Activated gamma-delta T cell treated with anti-CD3 and anti-CD28 coated beads, Interleukin-2, amount 50 U/mL, for 16 hours (primary cell): ENCODE results near the gene HOXC13.

Experiments used
- DNase-seq: peaks from one replicate; pipeline ENCODE4 v3.0.0-alpha.2; 2020; ENCODE audit warnings: low read depth

Gene HOXC13

DNA sequence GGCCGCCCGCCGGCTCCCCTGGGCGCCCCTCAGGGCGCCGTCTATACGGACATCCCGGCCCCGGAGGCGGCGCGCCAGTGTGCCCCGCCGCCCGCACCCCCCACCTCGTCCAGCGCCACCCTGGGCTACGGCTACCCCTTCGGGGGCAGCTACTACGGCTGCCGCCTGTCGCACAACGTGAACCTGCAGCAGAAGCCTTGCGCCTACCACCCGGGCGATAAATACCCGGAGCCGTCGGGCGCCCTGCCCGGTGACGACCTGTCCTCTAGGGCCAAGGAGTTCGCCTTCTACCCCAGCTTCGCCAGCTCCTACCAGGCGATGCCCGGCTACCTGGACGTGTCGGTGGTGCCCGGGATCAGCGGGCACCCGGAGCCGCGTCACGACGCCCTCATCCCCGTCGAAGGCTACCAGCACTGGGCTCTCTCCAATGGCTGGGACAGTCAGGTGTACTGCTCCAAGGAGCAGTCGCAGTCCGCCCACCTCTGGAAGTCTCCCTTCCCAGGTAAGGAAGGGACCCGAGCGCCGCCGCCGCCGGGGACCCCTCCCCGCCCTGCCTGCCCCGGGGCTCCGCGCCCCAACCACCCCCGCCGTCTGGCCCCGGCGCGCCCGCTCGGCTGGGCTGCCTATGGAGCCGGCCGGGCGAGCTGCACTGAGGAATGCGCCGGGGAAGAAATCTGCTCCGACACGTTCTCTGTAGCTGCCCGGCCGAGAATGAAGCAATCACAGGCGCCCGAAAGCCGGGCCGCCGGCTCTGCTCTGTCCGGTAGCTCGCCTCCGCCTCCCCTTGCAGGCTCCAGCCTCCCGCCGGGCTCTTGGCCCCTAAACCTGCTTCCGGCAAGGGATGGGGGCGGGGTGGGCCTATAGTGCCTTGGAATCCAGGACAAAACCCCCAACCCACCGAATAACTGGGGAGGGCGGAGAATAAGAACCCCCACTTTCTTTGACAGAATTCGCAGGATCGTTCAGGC, 794 bp downstream of the HOXC13 start:
- DNase-seq, result no peak

- no peak for DNase-seq
These were observed 1.9 kb downstream of the HOXC13 start for GRCh38 chr12:53940443-53941014.

GRCh38 chr12:53941187-53941586, 2.6 kb downstream of the HOXC13 start:
- no peak for DNase-seq

DNA sequence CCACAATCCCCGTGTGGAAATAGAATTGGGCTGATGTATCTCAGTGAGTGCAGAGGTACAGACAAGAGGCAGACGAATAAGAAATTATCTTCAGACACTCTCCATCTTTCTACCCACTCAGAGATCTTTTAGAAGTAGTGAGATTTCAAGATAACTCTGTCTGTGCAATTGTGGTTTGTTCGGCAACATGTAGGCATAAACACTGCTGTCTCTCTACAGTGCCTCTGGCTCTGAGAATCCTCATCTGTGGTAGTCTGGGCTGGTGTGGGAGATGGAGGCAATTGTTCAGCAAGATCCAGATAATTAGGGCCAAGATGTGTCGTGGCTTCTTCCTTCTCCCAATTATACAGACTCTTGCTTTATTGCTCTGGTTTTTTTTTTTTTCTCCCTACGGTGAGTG, 3.1 kb downstream of the HOXC13 start:
- no peak for DNase-seq

- no peak for DNase-seq
These were observed 3.9 kb downstream of the HOXC13 start for GRCh38 chr12:53942467-53942997.

GRCh38 chr12:53944209-53944608, 5.6 kb downstream of the HOXC13 start:
- no peak for DNase-seq

DNA sequence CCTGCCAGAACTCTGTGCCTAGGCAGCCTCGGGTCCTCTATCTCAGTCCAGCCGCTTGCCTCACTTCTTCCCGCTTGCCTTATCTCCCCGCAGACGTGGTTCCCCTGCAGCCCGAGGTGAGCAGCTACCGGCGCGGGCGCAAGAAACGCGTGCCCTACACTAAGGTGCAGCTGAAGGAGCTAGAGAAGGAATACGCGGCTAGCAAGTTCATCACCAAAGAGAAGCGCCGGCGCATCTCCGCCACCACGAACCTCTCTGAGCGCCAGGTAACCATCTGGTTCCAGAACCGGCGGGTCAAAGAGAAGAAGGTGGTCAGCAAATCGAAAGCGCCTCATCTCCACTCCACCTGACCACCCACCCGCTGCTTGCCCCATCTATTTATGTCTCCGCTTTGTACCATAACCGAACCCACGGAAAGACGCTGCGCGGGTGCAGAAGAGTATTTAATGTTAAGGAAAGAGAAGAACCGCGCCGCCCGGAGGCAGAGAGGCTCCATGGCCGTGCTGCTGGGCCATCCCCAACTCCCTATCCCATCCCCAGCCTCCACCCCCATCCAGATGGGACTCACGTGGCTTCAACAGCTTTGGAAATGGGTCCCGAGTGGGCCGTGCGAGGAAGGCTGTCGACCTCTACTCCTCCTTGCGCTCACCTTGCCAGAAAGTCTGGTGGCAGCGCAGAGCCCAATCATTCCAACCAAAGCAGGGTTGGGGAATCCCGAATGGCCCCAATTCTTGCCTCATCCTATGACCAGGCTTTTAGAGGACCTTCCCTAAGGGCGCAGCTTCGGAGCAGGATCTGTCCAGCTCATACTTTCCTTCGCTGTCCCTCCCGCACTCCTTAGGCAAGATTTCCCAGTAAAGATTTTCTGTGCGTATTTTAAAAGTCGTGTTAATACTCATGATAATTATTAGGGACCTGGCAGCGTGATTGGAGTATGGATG, 6.5 kb downstream of the HOXC13 start:
- DNase-seq, result no peak

- DNase-seq, result no peak
These were observed 9.1 kb downstream of the HOXC13 start for GRCh38 chr12:53947743-53948142.

DNA sequence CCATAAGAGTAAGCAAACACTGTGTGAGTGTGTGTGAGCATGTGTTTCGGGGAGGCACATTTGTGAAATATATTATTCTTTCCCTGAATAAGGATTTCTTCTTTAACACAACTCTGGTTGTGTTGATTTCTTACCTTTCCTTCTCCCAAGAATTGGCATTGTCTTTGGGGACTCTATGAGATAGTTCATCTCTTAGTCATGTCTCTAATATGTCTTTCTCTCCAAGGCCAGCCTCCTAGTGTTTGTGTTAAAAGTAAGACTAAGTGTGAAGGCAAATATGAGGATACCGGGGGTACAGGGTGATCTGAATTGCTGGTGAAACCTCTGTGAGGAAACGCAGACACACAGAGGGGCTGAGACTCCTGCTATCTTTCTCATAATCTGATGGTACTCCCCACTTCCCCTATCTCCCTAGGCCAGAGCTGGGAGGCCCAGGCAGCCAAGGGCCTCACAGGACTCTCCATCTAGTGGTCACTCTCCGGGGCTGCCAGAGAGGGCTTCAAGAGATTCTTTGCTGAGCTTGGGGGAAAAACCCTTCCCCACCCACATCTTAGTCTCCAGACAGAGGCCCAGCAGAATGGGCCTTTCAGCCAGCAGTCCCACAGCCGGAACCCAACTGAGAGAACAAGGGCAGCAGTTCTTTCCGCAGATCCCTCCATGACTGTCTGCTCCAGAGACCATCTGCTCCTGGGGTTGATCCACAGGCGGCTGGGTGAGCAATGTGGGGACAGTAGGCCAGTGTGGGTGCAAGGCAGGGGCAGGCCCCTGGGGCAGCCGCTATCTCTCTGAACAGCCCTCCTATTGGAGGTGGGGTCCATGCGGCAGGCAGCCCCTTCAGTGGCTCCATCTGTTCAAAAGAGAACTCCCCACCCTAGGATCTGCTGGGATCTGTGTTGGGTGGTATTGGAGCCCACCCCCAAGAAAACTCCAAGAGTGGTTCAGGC, 10.3 kb downstream of the HOXC13 start:
- DNase-seq, result no peak

DNA sequence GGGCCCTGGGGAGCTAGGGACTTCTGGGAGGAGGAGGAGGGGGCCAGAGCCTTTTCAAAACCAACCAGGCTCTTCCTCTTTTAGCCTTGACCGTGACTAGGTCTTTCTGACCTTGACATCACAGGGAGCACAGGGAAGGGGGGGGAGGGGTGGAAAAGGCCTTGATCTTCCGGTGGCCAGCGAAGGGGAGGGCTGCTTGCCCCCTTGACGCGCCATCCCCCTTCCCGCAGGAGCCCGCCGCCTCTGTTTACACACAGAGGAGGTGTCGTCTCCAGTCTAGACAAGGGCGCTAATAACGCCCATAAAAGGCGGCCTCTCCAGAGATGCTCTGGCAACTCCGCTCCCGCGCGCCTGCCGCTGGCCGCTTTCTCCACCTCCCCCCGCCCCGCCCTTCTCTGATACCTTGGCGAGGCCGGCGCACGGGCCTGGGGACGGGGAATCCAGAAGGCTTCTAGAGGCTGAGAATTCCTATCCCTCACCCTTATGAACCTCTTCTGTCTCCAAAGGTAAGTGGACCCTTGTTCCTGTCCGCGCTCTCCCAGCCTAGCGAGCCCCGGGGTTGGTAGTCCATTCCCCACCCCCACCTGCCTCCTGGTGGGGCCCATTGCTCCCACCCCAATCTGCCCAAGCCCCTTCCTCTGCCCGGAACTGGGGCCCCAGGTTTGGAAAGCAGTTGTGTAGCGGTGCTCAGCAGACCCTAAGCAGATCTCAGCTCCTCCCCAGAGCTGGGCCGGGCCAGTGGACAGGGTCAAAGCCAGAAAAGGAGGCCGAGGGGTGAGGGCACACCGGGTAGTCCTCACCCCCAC, 11.2 kb downstream of the HOXC13 start:
- no peak for DNase-seq

- DNase-seq, result no peak
These were observed 11.8 kb downstream of the HOXC13 start for GRCh38 chr12:53950437-53950773.

DNA sequence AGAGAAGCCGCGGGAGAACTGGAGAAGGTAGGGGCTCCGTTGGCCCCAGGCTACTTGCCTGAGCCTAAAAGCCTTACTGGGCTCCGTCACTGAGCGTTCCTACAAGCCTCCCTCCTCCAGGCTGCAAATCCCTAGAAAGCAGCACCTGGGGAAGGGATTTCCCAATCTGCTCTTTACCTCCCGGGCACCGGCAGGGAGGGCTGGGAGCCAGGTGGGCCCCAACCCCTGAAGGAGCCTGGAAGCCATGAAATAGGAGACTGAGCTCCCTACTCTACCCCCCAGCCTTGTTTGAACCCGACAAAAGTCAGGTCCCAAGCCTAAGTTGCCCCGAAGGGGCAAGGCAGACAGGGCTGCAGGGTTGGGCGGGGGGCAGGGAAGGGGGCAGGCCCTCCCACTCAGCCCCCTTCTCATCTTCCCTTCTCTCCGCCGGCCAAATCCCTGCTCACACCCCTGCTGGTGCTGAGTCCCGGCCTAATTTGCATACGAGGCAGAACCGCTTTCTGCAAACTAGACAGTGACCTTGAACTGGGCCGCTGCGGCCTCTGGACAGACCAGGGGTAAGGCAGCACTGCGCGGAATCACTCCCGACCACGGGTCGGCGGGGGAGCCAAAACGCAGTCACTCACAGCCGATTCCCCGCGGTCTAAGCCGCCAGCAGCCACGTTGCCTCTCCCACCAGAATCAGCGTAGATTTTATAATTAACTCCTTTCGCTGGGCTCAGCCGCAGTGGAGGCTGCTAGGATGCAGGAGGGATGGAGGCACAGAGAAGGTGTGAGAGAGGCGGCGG, 12.4 kb downstream of the HOXC13 start:
- DNase-seq, result no peak

GRCh38 chr12:53951577-53952334, 13.1 kb downstream of the HOXC13 start:
- no peak for DNase-seq

GRCh38 chr12:53952335-53952694, 13.7 kb downstream of the HOXC13 start:
- no peak for DNase-seq

DNA sequence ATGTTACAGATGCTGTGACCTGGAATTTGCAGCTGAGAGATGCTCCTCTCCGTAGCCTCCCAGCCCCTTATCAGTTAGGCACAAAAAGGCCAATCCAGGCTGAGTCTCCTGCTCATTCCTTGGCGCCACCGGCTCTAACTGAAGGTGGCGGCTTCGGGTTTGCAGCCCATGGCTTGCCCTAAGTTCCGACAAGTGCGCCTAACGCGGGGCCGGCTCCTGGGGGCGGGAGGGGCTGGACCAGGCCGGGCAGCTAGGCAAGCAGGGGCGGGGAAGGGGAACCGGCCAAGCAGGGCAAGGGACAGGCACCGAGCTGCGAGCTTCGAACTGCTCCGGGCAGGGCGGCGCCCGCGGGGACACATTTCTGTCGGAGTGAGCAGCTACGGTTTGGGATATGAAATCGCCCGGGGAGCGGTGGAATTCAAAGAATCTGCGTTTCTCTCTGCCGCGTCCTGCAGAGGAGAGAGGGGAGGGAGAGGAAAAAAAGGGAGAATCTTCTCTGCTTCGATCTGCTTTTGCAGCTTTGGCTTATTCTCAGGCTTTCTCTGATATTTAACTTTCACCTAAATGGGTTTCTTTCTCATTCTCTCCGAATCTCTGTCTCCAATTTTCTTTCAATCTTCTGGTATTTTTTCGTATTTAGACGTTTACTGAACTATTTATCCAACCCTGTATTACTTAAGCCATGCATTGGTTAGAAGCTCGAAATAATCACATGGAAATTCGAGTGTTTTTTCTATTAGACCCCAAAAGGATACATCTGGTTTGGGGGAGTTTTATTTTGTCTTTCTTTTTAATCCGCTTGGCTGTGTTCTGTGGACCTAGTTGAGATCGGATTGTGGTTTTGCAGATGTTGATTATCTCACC, 14.5 kb downstream of the HOXC13 start:
- no peak for DNase-seq

DNA sequence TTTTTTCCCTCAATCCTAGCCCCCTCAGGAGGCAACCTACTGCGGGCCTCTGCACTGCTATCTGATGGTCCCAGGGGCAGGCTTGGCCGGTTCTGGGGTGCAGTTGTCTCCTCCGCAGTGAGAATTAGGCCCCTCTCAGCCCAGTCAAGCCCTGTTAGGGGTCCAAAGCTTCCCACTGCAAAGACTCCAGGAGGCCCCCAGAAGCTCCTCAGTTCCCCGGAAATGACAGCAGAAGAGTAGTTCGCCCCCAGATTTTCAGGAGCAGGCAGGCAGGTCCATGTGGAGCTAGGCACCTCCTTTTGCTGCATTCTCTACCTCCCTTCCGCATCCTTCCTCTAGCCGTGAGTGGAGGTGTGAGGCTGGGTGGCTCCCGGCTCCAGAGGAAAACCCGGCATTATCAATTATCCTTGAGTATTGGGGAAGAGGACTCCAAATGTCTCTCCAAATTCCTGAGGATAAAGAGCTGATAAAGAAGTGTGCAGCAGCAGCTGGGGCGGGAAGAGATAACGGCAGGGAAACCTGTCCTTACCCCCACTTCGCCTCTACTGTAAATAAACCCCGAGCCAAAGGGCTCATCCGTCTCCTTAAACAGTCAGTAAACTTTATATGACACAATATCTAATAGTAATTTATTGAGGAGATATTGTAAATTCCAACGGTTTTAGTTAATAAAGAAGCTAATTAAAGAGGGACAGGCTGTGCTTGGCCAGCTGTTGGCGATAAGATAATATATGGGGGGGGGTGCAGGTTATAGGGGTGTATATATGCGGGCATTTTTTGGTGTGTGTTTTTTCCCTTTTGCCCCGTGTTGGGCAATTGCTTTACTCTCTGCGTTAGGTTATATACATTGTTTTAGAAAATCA, 15.4 kb downstream of the HOXC13 start:
- DNase-seq, result no peak

GRCh38 chr12:53954694-53955035, 16.0 kb downstream of the HOXC13 start, which contains the start of gene HOXC12:
HOXC12 (plus strand) TSS chr12:53954903; CDS start chr12:53954930, 27 bp downstream.
- DNase-seq, result no peak
